ENCODE measurements around the gene SMARCA2.

DNA sequence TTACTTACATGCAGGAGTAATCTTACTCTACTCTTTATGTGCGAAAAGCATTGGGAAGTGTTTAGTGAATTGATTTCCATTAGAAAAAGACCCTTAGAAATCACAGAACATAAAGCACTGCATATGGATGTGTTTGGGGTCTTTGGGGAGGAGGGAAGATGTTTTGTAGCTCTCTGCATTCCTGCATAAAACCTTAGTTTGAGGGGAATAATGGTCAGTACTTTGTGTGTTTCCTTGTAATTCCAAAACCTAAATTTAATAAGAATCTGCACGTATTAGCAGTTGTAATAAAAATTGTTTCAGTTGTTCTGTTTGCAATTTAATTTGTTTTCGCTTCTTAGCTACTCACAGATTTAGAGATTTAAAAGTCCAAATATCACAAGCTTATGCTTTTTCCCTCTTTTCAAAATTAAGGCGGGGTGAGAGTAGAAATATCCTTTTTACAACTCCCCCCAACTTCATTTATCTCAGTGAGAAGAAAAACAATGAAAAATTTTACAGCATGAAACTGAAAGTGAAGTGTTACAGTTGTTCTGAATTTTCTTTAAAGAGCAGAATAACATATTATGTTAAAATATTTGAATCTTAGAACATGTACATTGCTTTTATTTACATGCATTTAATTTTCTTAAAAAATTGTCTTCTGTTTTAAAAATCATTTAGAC, 143.8 kb downstream of the SMARCA2 start:
- TF ChIP-seq, protein P1, sequence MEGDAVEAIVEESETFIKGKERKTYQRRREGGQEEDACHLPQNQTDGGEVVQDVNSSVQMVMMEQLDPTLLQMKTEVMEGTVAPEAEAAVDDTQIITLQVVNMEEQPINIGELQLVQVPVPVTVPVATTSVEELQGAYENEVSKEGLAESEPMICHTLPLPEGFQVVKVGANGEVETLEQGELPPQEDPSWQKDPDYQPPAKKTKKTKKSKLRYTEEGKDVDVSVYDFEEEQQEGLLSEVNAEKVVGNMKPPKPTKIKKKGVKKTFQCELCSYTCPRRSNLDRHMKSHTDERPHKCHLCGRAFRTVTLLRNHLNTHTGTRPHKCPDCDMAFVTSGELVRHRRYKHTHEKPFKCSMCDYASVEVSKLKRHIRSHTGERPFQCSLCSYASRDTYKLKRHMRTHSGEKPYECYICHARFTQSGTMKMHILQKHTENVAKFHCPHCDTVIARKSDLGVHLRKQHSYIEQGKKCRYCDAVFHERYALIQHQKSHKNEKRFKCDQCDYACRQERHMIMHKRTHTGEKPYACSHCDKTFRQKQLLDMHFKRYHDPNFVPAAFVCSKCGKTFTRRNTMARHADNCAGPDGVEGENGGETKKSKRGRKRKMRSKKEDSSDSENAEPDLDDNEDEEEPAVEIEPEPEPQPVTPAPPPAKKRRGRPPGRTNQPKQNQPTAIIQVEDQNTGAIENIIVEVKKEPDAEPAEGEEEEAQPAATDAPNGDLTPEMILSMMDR (IDR thresholded peaks at IDR 0.05) = no peak
- TF ChIP-seq POLR2A (IDR thresholded peaks at IDR 0.05) (no peak), EP300 (IDR thresholded peaks at IDR 0.05) (no peak)
